SK-N-SH treated with all-trans-retinoic acid at 6 μM for 48 hours (cell line): Measurements from ENCODE around the gene PSMD3.

ENCODE experiments used
- CREB5 ChIP-seq: fragments of 250-450 bp; sonication (Bioruptor Pico); IDR thresholded peaks from 2 replicates; pipeline ENCODE4 v1.5.1; 2020; ENCODE audit warnings: low read depth, mild to moderate bottlenecking, moderate library complexity
- CSRNP3 ChIP-seq: fragments of 250-450 bp; sonication (Bioruptor Pico); IDR thresholded peaks from 2 replicates; pipeline ENCODE4 v1.5.1; 2021; ENCODE audit warnings: mild to moderate bottlenecking, moderate library complexity
- ISL1 ChIP-seq: fragments of 250-450 bp; sonication (Bioruptor Pico); IDR thresholded peaks from 2 replicates; pipeline ENCODE4 v2.1.2; 2022; ENCODE audit warnings: mild to moderate bottlenecking, moderate library complexity
- OSR1 ChIP-seq: fragments of 250-450 bp; sonication (Bioruptor Pico); IDR thresholded peaks from 2 replicates; pipeline ENCODE4 v1.8.0; 2022; ENCODE audit warnings: moderate library complexity, mild to moderate bottlenecking, inconsistent platforms
- SNAI2 ChIP-seq: fragments of 250-450 bp; sonication (Bioruptor Pico); IDR thresholded peaks from 2 replicates; pipeline ENCODE4 v1.5.0; 2020; ENCODE audit warnings: mild to moderate bottlenecking, moderate library complexity
- TOX ChIP-seq: fragments of 250-450 bp; sonication (Bioruptor Pico); IDR thresholded peaks from 2 replicates; pipeline ENCODE4 v1.8.0; 2021; ENCODE audit warnings: mild to moderate bottlenecking, moderate library complexity, borderline replicate concordance
- ZNF70 ChIP-seq: fragments of 450-650 bp; formaldehyde crosslinking; IDR thresholded peaks from 2 replicates; pipeline ENCODE4 v1.5.0; 2020; ENCODE audit warnings: mild to moderate bottlenecking, moderate library complexity
- TF ChIP-seq, protein P1 (sequence below): fragments of 250-450 bp; sonication (Bioruptor Pico); IDR thresholded peaks from 2 replicates; pipeline ENCODE4 v1.8.0; 2020; ENCODE audit warnings: mild to moderate bottlenecking, moderate library complexity, borderline replicate concordance
- TF ChIP-seq, protein P2 (sequence below): fragments of 250-450 bp; sonication (Bioruptor Pico); IDR thresholded peaks from 2 replicates; pipeline ENCODE4 v1.8.0; 2021; ENCODE audit warnings: low read depth, mild to moderate bottlenecking, moderate library complexity, borderline replicate concordance

GRCh38 chr17:39951924-39952679 lies 28.5 kb upstream of the PSMD3 start:
- TF ChIP-seq TOX (CRISPR knock-in tag): no peak
- TF ChIP-seq ISL1: no peak
- TF ChIP-seq, protein P1, sequence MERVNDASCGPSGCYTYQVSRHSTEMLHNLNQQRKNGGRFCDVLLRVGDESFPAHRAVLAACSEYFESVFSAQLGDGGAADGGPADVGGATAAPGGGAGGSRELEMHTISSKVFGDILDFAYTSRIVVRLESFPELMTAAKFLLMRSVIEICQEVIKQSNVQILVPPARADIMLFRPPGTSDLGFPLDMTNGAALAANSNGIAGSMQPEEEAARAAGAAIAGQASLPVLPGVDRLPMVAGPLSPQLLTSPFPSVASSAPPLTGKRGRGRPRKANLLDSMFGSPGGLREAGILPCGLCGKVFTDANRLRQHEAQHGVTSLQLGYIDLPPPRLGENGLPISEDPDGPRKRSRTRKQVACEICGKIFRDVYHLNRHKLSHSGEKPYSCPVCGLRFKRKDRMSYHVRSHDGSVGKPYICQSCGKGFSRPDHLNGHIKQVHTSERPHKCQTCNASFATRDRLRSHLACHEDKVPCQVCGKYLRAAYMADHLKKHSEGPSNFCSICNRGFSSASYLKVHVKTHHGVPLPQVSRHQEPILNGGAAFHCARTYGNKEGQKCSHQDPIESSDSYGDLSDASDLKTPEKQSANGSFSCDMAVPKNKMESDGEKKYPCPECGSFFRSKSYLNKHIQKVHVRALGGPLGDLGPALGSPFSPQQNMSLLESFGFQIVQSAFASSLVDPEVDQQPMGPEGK (CRISPR knock-in tag): no peak
- no peak for TF ChIP-seq OSR1
- TF ChIP-seq ZNF70 (CRISPR knock-in tag): no peak
- no peak for TF ChIP-seq SNAI2 (CRISPR knock-in tag)
- TF ChIP-seq CREB5: no peak
- no peak for TF ChIP-seq CSRNP3 (CRISPR knock-in tag)
- TF ChIP-seq, protein P2, sequence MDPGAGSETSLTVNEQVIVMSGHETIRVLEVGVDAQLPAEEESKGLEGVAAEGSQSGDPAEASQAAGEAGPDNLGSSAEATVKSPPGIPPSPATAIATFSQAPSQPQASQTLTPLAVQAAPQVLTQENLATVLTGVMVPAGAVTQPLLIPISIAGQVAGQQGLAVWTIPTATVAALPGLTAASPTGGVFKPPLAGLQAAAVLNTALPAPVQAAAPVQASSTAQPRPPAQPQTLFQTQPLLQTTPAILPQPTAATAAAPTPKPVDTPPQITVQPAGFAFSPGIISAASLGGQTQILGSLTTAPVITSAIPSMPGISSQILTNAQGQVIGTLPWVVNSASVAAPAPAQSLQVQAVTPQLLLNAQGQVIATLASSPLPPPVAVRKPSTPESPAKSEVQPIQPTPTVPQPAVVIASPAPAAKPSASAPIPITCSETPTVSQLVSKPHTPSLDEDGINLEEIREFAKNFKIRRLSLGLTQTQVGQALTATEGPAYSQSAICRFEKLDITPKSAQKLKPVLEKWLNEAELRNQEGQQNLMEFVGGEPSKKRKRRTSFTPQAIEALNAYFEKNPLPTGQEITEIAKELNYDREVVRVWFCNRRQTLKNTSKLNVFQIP: no peak
